T-helper 22 cell (primary cell): ENCODE data around the gene ZNF48.

Experiments used
- DNase-seq: peaks from one replicate; pipeline ENCODE4 v3.0.0-alpha.2; 2020; ENCODE audit warnings: low read depth

The ZNF48 gene

DNA sequence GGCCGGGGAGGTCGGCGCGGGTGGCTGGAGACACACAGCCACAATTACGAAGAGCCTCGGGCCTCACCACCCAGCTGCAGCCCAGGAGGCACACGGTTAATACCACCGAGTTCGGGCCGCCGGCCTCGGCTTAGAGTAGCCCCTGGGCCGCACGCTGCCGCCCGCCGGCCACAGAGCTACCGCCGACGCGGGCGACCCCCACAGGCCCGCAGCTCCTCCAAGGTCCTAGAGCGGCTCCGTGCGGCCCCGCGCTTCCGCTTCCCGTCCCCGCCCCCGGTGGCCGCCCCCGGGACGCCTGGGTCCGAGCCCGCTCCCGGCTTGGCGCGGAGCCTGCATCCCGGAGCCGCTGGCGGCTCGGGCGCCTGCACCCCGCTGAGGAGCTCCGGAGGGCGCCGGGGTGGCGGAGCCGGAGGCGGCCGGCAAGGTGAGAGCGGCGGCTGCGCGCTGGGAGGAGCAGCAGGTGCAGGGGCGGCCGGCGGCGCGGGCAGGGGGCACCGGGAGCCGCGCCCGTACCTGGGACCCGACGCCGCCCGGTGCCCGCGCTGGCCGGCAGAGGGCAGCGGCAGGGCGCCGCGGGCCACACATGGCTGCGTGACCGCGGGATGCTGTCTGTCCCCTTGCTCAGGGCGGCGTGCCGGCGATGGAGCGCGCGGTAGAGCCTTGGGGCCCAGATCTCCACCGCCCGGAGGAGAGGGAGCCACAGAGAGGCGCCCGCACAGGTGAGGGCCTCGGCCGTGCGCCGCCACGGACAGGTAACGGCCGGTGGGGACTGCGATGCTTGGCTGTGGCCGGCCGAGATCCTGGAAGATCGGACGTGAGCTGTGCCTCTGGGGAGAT lies at the start of gene ZNF48:
TSS of gene ZNF48 (plus strand) at position 266 of the 837 bp plus-strand sequence. CDS start at position 641, 375 bp downstream.
- no peak for DNase-seq

DNA sequence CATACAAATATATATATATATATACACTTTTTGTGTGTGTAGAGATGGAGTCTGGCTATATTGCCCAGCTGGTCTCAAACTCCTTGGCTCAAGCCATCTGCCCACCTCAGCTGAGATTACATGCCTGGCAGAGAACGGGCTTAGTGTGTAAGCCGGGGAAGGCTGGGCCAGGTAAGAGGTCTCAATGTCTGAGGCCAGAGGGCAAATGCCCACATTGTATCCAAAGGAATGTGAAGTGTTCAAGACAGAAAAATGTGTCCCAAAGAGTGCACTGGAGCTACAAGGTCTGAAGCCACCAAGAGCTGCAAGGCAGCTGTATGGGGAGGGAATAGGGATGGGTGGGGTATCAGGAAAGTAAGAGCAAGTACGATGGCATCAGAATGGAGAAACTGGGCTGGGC lies 48.9 kb upstream of the ZNF48 start:
- DNase-seq = no peak

- DNase-seq = no peak
Measured at GRCh38 chr16:30348113-30348512, 47.1 kb upstream of the ZNF48 start.

GRCh38 chr16:30348929-30349328 lies 46.3 kb upstream of the ZNF48 start:
- DNase-seq = no peak

- DNase-seq = no peak
Measured at GRCh38 chr16:30349675-30350074, 45.5 kb upstream of the ZNF48 start.

DNA sequence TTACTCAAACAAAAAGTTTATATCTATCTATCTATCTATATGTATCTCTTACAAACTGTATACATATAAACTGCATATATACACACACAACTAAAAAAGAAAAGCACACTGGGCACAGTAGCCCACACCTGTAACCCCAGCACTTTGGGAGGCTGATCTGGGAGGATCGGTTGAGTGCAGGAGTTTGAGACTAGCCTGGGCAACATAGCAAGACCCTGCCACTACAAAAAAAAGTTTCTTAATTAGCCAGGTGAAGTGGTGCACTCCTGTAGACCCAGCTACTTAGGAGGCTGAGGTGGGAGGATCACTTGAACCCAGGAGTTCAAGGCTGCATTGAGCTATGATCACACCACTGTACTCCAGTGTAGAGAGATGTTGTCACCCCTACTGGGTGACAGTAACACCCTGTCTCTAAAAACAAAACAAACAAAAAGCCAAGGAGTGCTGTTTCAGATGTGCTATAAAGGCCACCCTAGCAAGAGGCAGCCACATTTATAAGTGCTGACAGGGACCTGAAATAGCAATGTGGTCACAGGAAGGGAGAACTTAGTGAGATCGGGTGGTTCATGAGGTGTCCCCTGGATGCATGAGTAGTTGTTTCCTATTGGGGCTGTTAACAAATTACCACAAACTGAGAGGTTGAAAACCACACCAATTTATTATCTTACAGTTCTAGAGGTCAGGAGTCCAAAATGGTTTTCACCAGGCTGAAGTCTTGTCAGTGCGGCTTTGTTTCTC lies 44.9 kb upstream of the ZNF48 start:
- no peak for DNase-seq

GRCh38 chr16:30351001-30351441 lies 44.2 kb upstream of the ZNF48 start:
- DNase-seq = no peak

DNA sequence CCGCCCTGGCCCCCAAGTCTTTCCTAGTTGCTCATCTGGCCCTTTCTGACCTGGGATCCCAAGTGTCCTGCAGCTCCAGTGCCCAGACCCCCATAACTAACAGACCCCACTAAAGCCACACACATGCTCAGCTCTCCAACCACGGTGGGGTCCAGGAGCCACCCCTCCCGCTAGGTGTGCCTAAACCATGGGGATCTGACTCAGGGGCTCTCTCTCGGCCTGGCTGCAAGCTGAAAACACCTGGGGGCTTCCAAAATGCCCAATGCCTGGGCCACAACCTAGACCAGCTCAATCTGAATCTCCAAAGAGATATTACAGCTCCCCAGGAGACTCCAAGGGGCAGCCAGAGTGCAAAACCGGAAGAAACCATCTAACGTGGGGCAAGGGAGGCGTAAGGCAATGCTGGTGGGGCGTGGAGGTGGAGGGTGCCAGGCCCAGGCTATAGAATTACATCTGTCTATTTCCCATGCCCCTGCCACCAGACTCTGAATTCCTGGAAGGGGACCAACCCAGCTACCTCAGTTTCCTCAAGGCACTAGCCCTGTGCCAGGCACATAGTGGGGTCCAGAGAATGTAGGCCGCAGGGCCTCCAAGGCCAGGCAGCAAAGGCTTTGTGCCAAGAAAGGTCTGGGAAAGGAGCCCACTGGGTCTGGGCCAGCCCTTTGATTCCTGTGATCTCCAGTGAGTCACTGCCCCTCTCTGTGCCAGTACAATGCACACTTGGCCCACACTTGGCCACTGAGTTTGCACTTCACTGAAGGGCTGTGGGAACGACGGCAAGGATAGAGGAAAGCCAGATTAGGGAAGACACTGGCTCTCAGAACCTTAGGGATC lies 43.4 kb upstream of the ZNF48 start:
- DNase-seq = no peak

- no peak for DNase-seq
Measured at GRCh38 chr16:30352488-30353401, 42.5 kb upstream of the ZNF48 start.

GRCh38 chr16:30353438-30354129 lies 41.6 kb upstream of the ZNF48 start:
- no peak for DNase-seq

- DNase-seq = peak; percentile 9
Measured at GRCh38 chr16:30354423-30355143, 40.6 kb upstream of the ZNF48 start.

- peak; percentile 86 for DNase-seq
Measured at GRCh38 chr16:30355144-30355953, 39.9 kb upstream of the ZNF48 start, which contains the start of gene CD2BP2. TSS of gene CD2BP2 (minus strand) at chr16:30355308. CDS start at chr16:30354681, 627 bp downstream.

GRCh38 chr16:30355954-30356308 lies 39.3 kb upstream of the ZNF48 start:
- DNase-seq = no peak

DNA sequence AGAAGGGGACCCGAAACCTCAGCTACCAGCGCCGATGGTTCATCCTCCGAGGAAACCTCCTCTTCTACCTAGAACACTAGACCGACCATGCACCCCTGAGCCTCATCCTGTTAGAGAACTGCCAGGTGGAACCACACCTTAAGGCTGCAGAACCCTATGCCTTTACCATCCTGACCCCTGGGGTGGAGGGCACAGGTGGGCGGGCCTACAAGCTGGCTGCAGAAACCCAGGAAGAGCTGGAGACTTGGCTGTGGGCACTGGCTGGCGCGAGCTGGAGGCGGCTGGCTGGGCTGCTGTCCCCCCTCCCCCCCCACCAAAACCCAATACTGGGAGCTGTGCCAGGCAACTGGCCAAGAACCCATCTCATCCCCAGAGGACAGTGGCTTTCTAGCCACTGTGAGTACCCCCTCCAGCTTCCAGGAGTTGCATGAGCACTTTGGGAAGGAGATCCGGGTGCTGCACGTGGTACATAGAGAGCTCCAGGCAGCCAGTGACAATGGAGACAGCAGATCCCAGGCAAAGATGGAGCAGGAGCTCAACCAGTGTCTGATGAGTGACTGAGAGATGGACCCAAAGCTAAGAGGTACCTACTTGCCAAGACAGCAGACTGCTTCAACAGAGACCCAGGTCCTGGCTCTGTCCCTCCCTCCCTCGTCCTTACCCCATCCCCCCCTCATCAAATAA lies 38.7 kb upstream of the ZNF48 start:
- no peak for DNase-seq

DNA sequence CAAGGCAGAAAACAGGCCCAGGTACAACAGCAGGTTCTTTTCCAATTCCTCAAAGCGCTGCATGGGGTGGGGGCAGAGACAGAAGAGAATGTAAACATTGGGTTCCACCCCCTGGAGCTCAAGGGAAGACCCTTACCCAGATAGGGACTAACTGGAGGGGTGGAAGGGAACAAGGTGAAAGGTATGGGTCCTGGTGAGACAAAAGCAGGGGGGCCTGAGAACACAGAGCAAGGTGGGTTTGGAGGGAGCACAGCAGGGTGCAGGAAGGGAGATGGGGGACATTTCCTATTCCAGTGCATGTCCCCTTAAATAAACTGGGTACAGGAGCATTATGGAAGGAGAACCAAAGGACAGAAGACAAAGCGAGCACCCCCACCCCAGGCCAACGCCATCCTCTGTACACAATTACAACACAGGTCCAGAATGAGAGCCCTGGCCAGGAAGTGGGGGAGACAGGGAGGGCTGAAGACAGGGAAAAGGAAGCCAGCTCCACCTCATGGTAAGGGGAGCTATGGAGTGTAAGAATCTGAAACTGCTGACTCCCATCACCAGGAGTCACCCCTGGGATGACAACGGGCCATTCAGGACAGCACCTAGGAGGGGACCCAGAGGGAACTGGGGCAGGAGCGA lies 38.0 kb upstream of the ZNF48 start:
- no peak for DNase-seq

DNA sequence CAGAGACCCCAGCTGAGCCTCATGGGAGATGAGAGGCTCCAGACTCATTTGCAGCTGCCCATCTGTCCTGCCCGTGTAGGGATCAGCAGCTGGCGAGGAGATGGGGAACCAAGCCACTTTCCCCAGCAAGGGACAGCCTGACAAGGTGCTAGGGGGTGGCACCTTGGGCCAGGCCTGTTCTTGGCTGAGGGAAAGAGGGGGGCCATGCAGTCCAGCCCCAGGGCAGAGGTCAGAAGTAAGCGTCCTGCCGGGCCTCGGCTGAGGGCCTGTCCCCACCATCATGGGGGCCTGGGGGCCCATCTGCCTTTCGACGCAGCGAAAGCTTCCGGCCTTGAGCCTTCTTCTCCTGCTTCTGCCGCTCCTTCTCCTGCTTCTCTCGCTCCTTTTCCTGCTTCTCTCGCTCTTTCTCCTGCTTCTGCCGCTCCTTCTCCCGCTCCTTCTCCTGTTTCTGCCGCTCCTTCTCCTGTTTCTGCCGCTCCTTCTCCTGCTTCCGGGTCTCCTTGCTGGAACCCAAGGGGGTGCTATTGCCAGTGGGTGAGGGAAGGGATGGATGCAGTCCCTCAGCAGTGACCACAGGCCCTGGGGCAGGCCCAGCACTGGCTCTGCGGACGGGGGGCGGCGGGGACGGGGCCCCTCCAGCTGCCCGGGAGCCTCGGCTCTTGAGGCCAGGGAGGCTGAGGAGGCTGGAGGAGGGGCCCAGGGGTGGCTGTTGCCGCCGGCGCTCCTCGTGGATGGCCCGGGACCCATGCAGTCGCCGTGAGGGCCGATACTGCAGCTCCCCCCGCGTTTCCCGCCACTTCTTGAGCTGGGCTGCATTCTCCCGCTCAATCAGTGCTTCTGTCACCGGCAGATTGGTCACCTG lies 37.3 kb upstream of the ZNF48 start:
- no peak for DNase-seq

GRCh38 chr16:30358577-30358936 lies 36.7 kb upstream of the ZNF48 start:
- no peak for DNase-seq
